OCI-LY1 (cell line): ENCODE data around the gene STMP1.
"Not testable (repeated sequence)": the region's sequence is repeated elsewhere in the genome, so short reads cannot be mapped to it uniquely, and the experiment has no call there.

Source experiments
- H2AFZ ChIP-seq: fragments of 200-600 bp; sonication (generic), shearing (Covaris generic); 2 replicates; pipeline ENCODE4 v1.6.0; 2014; ENCODE audit warnings: antibody characterized with exemption, mild to moderate bottlenecking, low read length
- H3F3A ChIP-seq: fragments of 200-600 bp; sonication (generic), shearing (Covaris generic); 2 replicates; pipeline ENCODE4 v1.6.0; 2014; ENCODE audit warnings: mild to moderate bottlenecking, antibody characterized with exemption, low read length, moderate library complexity; ENCODE audit not compliant: insufficient read depth
- H3K27ac ChIP-seq: fragments of 200-600 bp; sonication (generic); 2 replicates; pipeline ENCODE4 v1.5.1; 2014; ENCODE audit warnings: low read length, mixed run types, mild to moderate bottlenecking, low read depth; ENCODE audit not compliant: poor library complexity, severe bottlenecking
- H3K27me3 ChIP-seq: fragments of 200-600 bp; sonication (generic); 2 replicates; pipeline ENCODE4 v1.6.0; 2014; ENCODE audit warnings: antibody characterized with exemption, mild to moderate bottlenecking, low read length, moderate library complexity; ENCODE audit not compliant: insufficient read depth
- H3K36me3 ChIP-seq: fragments of 200-600 bp; sonication (generic); 2 replicates; pipeline ENCODE4 v1.6.1; 2014; ENCODE audit warnings: mild to moderate bottlenecking, antibody characterized with exemption, low read length, moderate library complexity, mixed read lengths; ENCODE audit not compliant: insufficient read depth
- H3K4me1 ChIP-seq: fragments of 200-600 bp; sonication (generic); 2 replicates; pipeline ENCODE4 v1.5.1; 2014; ENCODE audit warnings: mild to moderate bottlenecking, low read length, moderate library complexity; ENCODE audit not compliant: insufficient read depth, severe bottlenecking
- H3K4me2 ChIP-seq: fragments of 200-600 bp; sonication (generic), shearing (Covaris generic); 2 replicates; pipeline ENCODE4 v1.6.1; 2014; ENCODE audit warnings: low read length
- H3K4me3 ChIP-seq: fragments of 200-600 bp; sonication (generic); 2 replicates; pipeline ENCODE4 v1.5.1; 2014; ENCODE audit warnings: low read length, low read depth, mild to moderate bottlenecking, mixed read lengths; ENCODE audit not compliant: poor library complexity, severe bottlenecking
- H3K79me2 ChIP-seq: fragments of 200-600 bp; shearing (Covaris generic); 2 replicates; pipeline ENCODE4 v1.6.1; 2016; ENCODE audit warnings: mixed run types, low read length, mixed read lengths; ENCODE audit not compliant: insufficient read depth
- H3K9ac ChIP-seq: fragments of 200-600 bp; sonication (generic), shearing (Covaris generic); 2 replicates; pipeline ENCODE4 v1.6.1; 2014; ENCODE audit warnings: mild to moderate bottlenecking, low read length, mixed read lengths
- H3K9me2 ChIP-seq: fragments of 200-600 bp; sonication (generic), shearing (Covaris generic); 2 replicates; pipeline ENCODE4 v1.6.1; 2014; ENCODE audit warnings: low read depth, mild to moderate bottlenecking, low read length, mixed read lengths
- H3K9me3 ChIP-seq: fragments of 200-600 bp; shearing (Covaris generic); 2 replicates; pipeline ENCODE4 v1.6.1; 2014; ENCODE audit warnings: low read length, mixed read lengths
- H4K20me1 ChIP-seq: fragments of 200-600 bp; sonication (generic), shearing (Covaris generic); 2 replicates; pipeline ENCODE4 v1.6.0; 2016; ENCODE audit warnings: mild to moderate bottlenecking, low read length; ENCODE audit not compliant: insufficient read depth
- CTCF ChIP-seq: fragments of 200-600 bp; sonication (generic), shearing (Covaris generic); IDR thresholded peaks from 2 replicates; pipeline ENCODE4 v1.5.1; 2017; ENCODE audit warnings: mild to moderate bottlenecking, antibody characterized with exemption, low read length, moderate library complexity, mixed read lengths
- EZH2 ChIP-seq: fragments of 200-600 bp; sonication (generic), shearing (Covaris generic); IDR thresholded peaks from 2 replicates; pipeline ENCODE4 v1.8.0; 2017; ENCODE audit warnings: borderline replicate concordance, mixed run types, mild to moderate bottlenecking, antibody characterized with exemption, low read length, moderate library complexity, mixed read lengths

The STMP1 gene

GRCh38 chr7:135666846-135667245, 4.5 kb downstream of the STMP1 start:
- H3K9me3 ChIP-seq: peaks cover 5% of the 10 kb centered on the region; the same call in 1 of the 2 replicates
- H4K20me1 ChIP-seq: no peaks in the 10 kb centered on the region; the same call in 1 of the 2 replicates
- no peak overlapping the region for H3K27ac ChIP-seq
- TF ChIP-seq EZH2 (no peak), CTCF (no peak)
- peaks cover 21% of the 10 kb centered on the region for H3K36me3 ChIP-seq
- peaks cover 23% of the 10 kb centered on the region for H3K4me1 ChIP-seq
- no peak overlapping the region for H3K4me3 ChIP-seq
- H3F3A ChIP-seq: 0 out of 2 replicates have a peak, but pooled peaks cover 7% of the 10 kb centered on the region
- H3K27me3 ChIP-seq: no peaks in the 10 kb centered on the region
- H3K79me2 ChIP-seq: peaks cover 62% of the 10 kb centered on the region
- H3K4me2 ChIP-seq: no peak overlapping the region
- no peaks in the 10 kb centered on the region for H3K9me2 ChIP-seq
- no peak overlapping the region for H2AFZ ChIP-seq
- H3K9ac ChIP-seq: no peak overlapping the region

GRCh38 chr7:135667626-135668025, 5.3 kb downstream of the STMP1 start:
- not testable (repeated sequence) for H4K20me1 ChIP-seq, H3K9me3 ChIP-seq, H3K27ac ChIP-seq, H3F3A ChIP-seq, H2AFZ ChIP-seq, H3K27me3 ChIP-seq, H3K9me2 ChIP-seq, H3K9ac ChIP-seq, H3K4me3 ChIP-seq, H3K4me2 ChIP-seq
- Histone ChIP-seq H3K36me3 (peaks cover 21% of the 10 kb centered on the region), H3K79me2 (peaks cover 66% of the 10 kb centered on the region), H3K4me1 (peaks cover 21% of the 10 kb centered on the region)

GRCh38 chr7:135668852-135669395, 6.6 kb downstream of the STMP1 start:
- Histone ChIP-seq H3K79me2 (peaks cover 58% of the 10 kb centered on the region), H3K4me1 (peaks cover 13% of the 10 kb centered on the region), H3K36me3 (peaks cover 26% of the 10 kb centered on the region)
- H3K27me3 ChIP-seq, H3K9ac ChIP-seq, H2AFZ ChIP-seq, H3F3A ChIP-seq, H3K9me2 ChIP-seq, H3K27ac ChIP-seq, H4K20me1 ChIP-seq, H3K9me3 ChIP-seq, H3K4me3 ChIP-seq, H3K4me2 ChIP-seq: not testable (repeated sequence)

DNA sequence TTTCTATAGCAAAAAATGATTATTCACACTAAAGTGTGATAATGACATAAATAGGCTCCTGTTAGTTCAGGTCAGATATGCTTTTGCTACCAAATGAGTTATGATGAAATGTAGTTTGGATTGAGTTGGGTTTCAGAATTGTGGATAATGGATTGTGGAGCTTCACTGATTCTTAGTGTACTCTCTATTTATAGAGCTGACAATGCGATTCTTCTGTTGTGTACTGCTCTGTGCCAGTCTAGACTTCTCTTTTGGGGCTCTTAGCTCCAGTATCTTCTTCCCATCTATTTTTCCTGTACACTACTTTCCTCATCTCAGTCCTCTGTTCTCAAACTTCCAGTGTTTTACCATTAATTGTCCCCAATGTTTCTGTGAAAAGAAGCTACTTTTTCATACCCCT, 7.5 kb downstream of the STMP1 start:
- TF ChIP-seq EZH2 (no peak), CTCF (no peak)
- Histone ChIP-seq H3K27ac (no peak overlapping the region), H4K20me1 (no peaks in the 10 kb centered on the region; the same call in none of the 2 replicates), H3F3A (0 out of 2 replicates have a peak, but pooled peaks cover 4% of the 10 kb centered on the region), H3K9me3 (peaks cover 5% of the 10 kb centered on the region; the same call in 1 of the 2 replicates), H3K27me3 (no peaks in the 10 kb centered on the region), H3K36me3 (peaks cover 34% of the 10 kb centered on the region), H3K4me1 (peaks cover 4% of the 10 kb centered on the region), H3K9ac (no peak overlapping the region), H3K4me3 (no peak overlapping the region), H2AFZ (no peak overlapping the region), H3K4me2 (no peak overlapping the region), H3K79me2 (peaks cover 55% of the 10 kb centered on the region), H3K9me2 (no peaks in the 10 kb centered on the region)
